Caki2 (cell line): ENCODE measurements around the gene KLF4. TPM values are rescaled to one million over a fixed set of nuclear protein-coding genes. Genes with fewer than 3 reads are reported as not detected.

Experiments used
- total RNA-seq: library from RNA; depleted of rRNA; stranded (reverse); fragments of >200 nt; shearing (Covaris generic); gene quantifications from 2 replicates; pipeline ENCODE4 v1.2.3, GENCODE V29; 2014; ENCODE audit warnings: low replicate concordance; rRNA removed

KLF4 gene
- total RNA-seq, 1 experiment from 2014 or later: 8.0 TPM

Other genes starting within 250 kb of the KLF4 start
- gene RAD23B, start 206.5 kb downstream of the KLF4 start, total RNA-seq: 103 and 140 TPM in 2 replicates